Dorsolateral prefrontal cortex (tissue), 118 donors: ENCODE results near the gene OR9K2. TPM values are rescaled to one million over a fixed set of nuclear protein-coding genes. Genes with fewer than 3 reads are reported as not detected.

Experiments used
- total RNA-seq, 120 experiments: library from RNA; stranded (reverse); gene quantifications; one replicate each; pipeline versions ENCODE4 v1.2.3 to v1.2.4, GENCODE V29; 2022

The OR9K2 gene
- total RNA-seq, 120 experiments from 2014 or later: not detected

Other genes with a start within 250 kb of the OR9K2 start
- gene TESPA1, start 141.6 kb upstream of the OR9K2 start, total RNA-seq: 100 to 1,000 TPM in 98 of 120 experiments, 10 to 100 TPM in 22; 34.4 to 265 (median 138) TPM
- gene NEUROD4, start 106.4 kb upstream of the OR9K2 start, total RNA-seq: under 1 TPM in 11 of 120 experiments, not detected in 109; 0.10 to 0.18 (median 0.13) TPM
- not detected for gene OR10A7, start 94.6 kb downstream of the OR9K2 start, total RNA-seq
- gene OR6C74, start 118.2 kb downstream of the OR9K2 start, total RNA-seq: not detected
- gene OR6C6, start 170.2 kb downstream of the OR9K2 start, total RNA-seq: not detected
- gene OR6C1, start 187.9 kb downstream of the OR9K2 start, total RNA-seq: not detected
- not detected for gene OR6C3, start 204.3 kb downstream of the OR9K2 start, total RNA-seq
- gene OR6C75, start 236.6 kb downstream of the OR9K2 start, total RNA-seq: not detected